Measurements from ENCODE around the gene CD200R1L.

DNA sequence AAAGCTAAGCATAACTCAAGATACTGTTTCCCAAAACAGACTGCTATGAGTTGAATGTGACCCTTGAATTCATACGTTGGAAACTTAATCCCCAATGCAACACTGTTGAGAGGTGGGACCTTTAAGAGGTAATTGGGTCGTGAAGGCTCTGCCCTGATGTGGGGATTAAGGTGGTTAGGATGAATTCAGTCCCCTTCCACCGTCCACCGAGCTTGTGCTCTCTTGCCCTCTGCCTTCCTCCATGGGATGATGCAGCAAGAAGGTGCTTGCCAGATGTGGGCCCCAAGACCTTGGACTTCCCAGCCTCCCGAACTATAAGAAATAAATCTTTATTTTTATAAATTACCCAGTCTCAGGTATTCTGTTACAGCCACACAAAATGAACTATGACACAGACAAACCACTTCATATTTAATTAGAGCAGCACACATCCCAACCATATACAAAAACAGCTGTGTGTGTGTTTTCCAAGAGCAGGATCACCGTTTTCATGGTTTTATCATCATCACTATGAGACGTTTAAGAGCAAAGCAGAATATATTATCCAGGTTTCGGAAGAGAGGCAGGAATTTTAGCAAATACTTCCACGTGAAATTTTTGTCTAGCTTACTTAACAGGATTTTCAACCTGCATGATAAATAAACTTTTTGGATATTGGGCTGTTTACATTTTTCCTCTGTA lies 61.2 kb downstream of the CD200R1L start:
- TF ChIP-seq, protein P1, sequence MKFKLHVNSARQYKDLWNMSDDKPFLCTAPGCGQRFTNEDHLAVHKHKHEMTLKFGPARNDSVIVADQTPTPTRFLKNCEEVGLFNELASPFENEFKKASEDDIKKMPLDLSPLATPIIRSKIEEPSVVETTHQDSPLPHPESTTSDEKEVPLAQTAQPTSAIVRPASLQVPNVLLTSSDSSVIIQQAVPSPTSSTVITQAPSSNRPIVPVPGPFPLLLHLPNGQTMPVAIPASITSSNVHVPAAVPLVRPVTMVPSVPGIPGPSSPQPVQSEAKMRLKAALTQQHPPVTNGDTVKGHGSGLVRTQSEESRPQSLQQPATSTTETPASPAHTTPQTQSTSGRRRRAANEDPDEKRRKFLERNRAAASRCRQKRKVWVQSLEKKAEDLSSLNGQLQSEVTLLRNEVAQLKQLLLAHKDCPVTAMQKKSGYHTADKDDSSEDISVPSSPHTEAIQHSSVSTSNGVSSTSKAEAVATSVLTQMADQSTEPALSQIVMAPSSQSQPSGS (tag by site-specific recombination; IDR thresholded peaks at IDR 0.05; ENCODE audit: low read depth) = no peak
- TF ChIP-seq ZNF138 (tag by site-specific recombination; IDR thresholded peaks at IDR 0.05; ENCODE audit: borderline replicate concordance) (no peak), ZNF239 (tag by site-specific recombination; IDR thresholded peaks at IDR 0.05) (no peak), ZNF121 (tag by site-specific recombination; IDR thresholded peaks at IDR 0.05) (no peak)
- TF ChIP-seq, protein P2, sequence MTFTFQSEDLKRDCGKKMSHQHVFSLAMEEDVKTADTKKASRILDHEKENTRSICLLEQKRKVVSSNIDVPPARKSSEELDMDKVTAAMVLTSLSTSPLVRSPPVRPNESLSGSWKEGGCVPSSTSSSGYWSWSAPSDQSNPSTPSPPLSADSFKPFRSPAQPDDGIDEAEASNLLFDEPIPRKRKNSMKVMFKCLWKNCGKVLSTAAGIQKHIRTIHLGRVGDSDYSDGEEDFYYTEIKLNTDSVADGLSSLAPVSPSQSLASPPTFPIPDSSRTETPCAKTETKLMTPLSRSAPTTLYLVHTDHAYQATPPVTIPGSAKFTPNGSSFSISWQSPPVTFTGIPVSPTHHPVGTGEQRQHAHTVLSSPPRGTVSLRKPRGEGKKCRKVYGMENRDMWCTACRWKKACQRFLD (tag by site-specific recombination; IDR thresholded peaks at IDR 0.05) = no peak
- TF ChIP-seq, protein P3, sequence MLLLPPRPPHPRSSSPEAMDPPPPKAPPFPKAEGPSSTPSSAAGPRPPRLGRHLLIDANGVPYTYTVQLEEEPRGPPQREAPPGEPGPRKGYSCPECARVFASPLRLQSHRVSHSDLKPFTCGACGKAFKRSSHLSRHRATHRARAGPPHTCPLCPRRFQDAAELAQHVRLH (tag by site-specific recombination; IDR thresholded peaks at IDR 0.05) = no peak
- TF ChIP-seq, protein P4, sequence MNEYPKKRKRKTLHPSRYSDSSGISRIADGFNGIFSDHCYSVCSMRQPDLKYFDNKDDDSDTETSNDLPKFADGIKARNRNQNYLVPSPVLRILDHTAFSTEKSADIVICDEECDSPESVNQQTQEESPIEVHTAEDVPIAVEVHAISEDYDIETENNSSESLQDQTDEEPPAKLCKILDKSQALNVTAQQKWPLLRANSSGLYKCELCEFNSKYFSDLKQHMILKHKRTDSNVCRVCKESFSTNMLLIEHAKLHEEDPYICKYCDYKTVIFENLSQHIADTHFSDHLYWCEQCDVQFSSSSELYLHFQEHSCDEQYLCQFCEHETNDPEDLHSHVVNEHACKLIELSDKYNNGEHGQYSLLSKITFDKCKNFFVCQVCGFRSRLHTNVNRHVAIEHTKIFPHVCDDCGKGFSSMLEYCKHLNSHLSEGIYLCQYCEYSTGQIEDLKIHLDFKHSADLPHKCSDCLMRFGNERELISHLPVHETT (tag by site-specific recombination; IDR thresholded peaks at IDR 0.05) = no peak
- TF ChIP-seq, protein P5, sequence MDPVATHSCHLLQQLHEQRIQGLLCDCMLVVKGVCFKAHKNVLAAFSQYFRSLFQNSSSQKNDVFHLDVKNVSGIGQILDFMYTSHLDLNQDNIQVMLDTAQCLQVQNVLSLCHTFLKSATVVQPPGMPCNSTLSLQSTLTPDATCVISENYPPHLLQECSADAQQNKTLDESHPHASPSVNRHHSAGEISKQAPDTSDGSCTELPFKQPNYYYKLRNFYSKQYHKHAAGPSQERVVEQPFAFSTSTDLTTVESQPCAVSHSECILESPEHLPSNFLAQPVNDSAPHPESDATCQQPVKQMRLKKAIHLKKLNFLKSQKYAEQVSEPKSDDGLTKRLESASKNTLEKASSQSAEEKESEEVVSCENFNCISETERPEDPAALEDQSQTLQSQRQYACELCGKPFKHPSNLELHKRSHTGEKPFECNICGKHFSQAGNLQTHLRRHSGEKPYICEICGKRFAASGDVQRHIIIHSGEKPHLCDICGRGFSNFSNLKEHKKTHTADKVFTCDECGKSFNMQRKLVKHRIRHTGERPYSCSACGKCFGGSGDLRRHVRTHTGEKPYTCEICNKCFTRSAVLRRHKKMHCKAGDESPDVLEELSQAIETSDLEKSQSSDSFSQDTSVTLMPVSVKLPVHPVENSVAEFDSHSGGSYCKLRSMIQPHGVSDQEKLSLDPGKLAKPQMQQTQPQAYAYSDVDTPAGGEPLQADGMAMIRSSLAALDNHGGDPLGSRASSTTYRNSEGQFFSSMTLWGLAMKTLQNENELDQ (tag by site-specific recombination; IDR thresholded peaks at IDR 0.05; ENCODE audit: low read depth) = no peak
- TF ChIP-seq, protein P6, sequence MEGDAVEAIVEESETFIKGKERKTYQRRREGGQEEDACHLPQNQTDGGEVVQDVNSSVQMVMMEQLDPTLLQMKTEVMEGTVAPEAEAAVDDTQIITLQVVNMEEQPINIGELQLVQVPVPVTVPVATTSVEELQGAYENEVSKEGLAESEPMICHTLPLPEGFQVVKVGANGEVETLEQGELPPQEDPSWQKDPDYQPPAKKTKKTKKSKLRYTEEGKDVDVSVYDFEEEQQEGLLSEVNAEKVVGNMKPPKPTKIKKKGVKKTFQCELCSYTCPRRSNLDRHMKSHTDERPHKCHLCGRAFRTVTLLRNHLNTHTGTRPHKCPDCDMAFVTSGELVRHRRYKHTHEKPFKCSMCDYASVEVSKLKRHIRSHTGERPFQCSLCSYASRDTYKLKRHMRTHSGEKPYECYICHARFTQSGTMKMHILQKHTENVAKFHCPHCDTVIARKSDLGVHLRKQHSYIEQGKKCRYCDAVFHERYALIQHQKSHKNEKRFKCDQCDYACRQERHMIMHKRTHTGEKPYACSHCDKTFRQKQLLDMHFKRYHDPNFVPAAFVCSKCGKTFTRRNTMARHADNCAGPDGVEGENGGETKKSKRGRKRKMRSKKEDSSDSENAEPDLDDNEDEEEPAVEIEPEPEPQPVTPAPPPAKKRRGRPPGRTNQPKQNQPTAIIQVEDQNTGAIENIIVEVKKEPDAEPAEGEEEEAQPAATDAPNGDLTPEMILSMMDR (tag by site-specific recombination; IDR thresholded peaks at IDR 0.05) = no peak
